ENCODE measurements around the gene PTPRM.

DNA sequence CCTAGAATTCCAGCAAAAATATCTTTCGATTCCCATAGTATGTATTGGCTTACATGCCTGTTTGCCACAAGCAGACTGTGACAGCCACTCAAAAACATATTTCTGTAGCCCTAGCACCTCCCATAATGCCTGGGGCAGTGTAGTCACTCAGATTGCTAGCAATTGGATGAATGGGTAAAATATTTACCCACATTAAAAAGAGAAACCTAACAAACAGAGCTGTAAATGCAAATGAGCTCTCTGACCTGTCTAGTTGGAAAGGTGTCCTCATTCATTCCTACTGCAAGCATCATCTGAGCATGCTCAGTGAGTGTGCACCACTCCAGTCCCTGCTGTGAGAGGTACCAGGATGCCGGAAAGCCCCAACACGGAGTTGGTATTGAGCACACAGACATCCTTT, 808.1 kb downstream of the PTPRM start:
- no peak for TF ChIP-seq MYC (IDR thresholded peaks at IDR 0.05; ENCODE audit: low read depth, low read length)
- TF ChIP-seq, protein P1, sequence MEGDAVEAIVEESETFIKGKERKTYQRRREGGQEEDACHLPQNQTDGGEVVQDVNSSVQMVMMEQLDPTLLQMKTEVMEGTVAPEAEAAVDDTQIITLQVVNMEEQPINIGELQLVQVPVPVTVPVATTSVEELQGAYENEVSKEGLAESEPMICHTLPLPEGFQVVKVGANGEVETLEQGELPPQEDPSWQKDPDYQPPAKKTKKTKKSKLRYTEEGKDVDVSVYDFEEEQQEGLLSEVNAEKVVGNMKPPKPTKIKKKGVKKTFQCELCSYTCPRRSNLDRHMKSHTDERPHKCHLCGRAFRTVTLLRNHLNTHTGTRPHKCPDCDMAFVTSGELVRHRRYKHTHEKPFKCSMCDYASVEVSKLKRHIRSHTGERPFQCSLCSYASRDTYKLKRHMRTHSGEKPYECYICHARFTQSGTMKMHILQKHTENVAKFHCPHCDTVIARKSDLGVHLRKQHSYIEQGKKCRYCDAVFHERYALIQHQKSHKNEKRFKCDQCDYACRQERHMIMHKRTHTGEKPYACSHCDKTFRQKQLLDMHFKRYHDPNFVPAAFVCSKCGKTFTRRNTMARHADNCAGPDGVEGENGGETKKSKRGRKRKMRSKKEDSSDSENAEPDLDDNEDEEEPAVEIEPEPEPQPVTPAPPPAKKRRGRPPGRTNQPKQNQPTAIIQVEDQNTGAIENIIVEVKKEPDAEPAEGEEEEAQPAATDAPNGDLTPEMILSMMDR (IDR thresholded peaks at IDR 0.05; ENCODE audit: low read depth, low read length) = no peak
